ENCODE results near the gene RASA3. TPM values are rescaled to one million over a fixed set of nuclear protein-coding genes. Genes with fewer than 3 reads are reported as not detected.

Gene RASA3
- total RNA-seq, 1 experiment from 2014 or later, result 0.95 TPM

- Mint-ChIP-seq H3K4me1 (ENCODE audit: low read depth, unreplicated experiment) (no peaks in the 10 kb centered on the region), H3K4me3 (ENCODE audit: unreplicated experiment) (no peak overlapping the region), H3K9me3 (ENCODE audit: unreplicated experiment) (no peaks in the 10 kb centered on the region), H3K36me3 (ENCODE audit: insufficient read depth, unreplicated experiment) (no peaks in the 10 kb centered on the region), H3K27ac (ENCODE audit: unreplicated experiment) (no peak overlapping the region), H3K27me3 (ENCODE audit: insufficient read depth, unreplicated experiment) (no peaks in the 10 kb centered on the region)
- no peaks in the 10 kb centered on the region for H3K27me3 ChIP-seq (replicated peaks; ENCODE audit: control insufficient read depth, insufficient read depth, low read length)
- DNase-seq, result no peak
- ChIA-PET CTCF (no interaction called here), POLR2A (no interaction called here)
- TF ChIP-seq, protein P1, sequence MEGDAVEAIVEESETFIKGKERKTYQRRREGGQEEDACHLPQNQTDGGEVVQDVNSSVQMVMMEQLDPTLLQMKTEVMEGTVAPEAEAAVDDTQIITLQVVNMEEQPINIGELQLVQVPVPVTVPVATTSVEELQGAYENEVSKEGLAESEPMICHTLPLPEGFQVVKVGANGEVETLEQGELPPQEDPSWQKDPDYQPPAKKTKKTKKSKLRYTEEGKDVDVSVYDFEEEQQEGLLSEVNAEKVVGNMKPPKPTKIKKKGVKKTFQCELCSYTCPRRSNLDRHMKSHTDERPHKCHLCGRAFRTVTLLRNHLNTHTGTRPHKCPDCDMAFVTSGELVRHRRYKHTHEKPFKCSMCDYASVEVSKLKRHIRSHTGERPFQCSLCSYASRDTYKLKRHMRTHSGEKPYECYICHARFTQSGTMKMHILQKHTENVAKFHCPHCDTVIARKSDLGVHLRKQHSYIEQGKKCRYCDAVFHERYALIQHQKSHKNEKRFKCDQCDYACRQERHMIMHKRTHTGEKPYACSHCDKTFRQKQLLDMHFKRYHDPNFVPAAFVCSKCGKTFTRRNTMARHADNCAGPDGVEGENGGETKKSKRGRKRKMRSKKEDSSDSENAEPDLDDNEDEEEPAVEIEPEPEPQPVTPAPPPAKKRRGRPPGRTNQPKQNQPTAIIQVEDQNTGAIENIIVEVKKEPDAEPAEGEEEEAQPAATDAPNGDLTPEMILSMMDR (IDR thresholded peaks at IDR 0.05; ENCODE audit: insufficient read depth in 1 of 2, low read depth in 1 of 2, low read length in 1 of 2, severe bottlenecking in 1 of 2, unreplicated experiment in 1 of 2), result no peak
- H3K36me3 ChIP-seq (ENCODE audit: control insufficient read depth, insufficient read depth, low read length), result no peaks in the 10 kb centered on the region
- H3K4me1 ChIP-seq, result peaks cover 10% of the 10 kb centered on the region
- H3K4me3 ChIP-seq (ENCODE audit: low read depth, low read length), result no peak overlapping the region
- peaks cover 4% of the 10 kb centered on the region; the same call in 1 of the 2 replicates for H3K9me3 ChIP-seq
- BruUV-seq (replicated peaks), result no TSS peak
- intact Hi-C loops (cut with micrococcal nuclease; ENCODE audit: unreplicated experiment), result no loop called here
These were observed 159.8 kb downstream of the RASA3 start for GRCh38 chr13:113972451-113973217.

DNA sequence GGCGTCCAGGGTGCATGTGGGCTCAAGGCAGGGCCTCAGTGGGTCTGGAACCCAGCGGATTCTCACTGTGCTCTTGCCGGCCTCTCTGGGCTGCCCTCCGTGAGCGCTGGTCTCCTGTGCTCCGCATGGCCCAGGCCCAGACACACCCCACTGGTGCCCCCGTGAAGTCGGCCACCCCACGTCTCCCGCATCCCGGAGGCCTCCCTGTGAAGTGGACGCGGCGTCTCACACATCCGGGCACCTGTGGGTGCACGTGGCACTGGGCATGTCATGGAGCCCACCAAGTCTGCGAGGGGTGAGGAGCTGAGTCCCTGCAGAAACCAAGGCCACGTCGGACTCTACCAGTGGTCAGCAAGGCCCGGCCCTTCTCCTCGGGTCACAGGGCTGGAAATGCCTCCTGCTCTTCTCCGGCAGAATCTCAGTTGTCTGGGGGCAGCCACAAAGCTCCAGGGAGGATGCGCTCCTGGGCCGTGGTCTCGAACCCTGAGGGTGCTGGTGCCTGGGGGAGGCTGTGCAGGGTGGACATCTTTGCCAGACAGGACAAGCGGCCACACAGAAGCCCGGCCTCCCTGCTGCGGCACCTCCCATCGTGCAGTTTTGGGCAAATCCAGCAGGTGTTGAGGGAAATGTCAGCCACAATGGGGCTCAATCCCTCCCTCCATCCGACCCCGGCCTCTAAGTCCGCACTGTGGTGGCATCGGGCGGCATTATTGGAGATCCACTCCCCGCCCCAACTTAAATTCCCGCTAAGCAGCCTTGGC, 160.8 kb downstream of the RASA3 start:
- Histone ChIP-seq H3K9me3 (peaks cover 5% of the 10 kb centered on the region; the same call in 1 of the 2 replicates), H3K27me3 (replicated peaks; ENCODE audit: control insufficient read depth, insufficient read depth, low read length) (no peaks in the 10 kb centered on the region), H3K4me3 (ENCODE audit: low read depth, low read length) (no peak overlapping the region), H3K36me3 (ENCODE audit: control insufficient read depth, insufficient read depth, low read length) (no peaks in the 10 kb centered on the region), H3K4me1 (peaks cover 2% of the 10 kb centered on the region)
- intact Hi-C loops (cut with micrococcal nuclease; ENCODE audit: unreplicated experiment), result no loop called here
- no peak for DNase-seq
- Mint-ChIP-seq H3K4me3 (ENCODE audit: unreplicated experiment) (no peak overlapping the region), H3K36me3 (ENCODE audit: insufficient read depth, unreplicated experiment) (no peaks in the 10 kb centered on the region), H3K4me1 (ENCODE audit: low read depth, unreplicated experiment) (no peaks in the 10 kb centered on the region), H3K27me3 (ENCODE audit: insufficient read depth, unreplicated experiment) (no peaks in the 10 kb centered on the region), H3K27ac (ENCODE audit: unreplicated experiment) (no peak overlapping the region), H3K9me3 (ENCODE audit: unreplicated experiment) (no peaks in the 10 kb centered on the region)
- BruUV-seq (replicated peaks), result no TSS peak
- POLR2A ChIA-PET, result no interaction called here
- CTCF ChIA-PET, result no interaction called here
- TF ChIP-seq, protein P1 (IDR thresholded peaks at IDR 0.05; ENCODE audit: insufficient read depth in 1 of 2, low read depth in 1 of 2, low read length in 1 of 2, severe bottlenecking in 1 of 2, unreplicated experiment in 1 of 2), result no peak

DNA sequence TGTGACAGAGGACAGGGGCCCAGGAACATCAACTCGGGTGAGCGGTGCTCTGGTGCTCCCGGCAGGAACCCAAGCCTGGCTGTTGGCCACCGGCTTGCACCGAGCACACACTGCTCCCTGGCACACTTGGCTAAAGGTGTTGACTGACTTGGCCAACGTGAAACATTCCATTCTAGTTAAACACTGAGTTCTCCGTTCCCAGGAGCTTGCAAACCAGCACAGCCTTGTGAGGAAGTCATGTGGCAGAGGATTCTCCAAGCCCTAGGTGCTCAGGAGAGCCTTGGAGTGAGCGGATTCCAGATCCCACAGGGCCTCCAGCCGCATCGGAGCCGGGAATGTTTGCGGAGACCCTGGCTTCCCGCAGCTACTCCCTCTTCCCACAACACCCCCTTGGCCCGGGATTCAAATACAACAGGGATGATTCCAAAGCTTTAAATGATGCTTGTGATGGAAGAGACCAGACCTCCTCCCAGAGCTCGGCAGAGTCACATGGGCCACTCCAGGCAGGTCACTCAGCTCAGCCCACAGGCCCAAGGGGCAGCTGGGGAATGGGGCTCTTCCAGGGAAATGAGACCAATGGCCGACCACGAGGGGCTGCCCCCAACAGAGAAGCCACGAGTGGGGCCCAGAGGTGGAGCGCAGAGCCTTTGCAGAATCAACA, 161.5 kb downstream of the RASA3 start:
- TF ChIP-seq, protein P1 (IDR thresholded peaks at IDR 0.05; ENCODE audit: insufficient read depth in 1 of 2, low read depth in 1 of 2, low read length in 1 of 2, severe bottlenecking in 1 of 2, unreplicated experiment in 1 of 2), result no peak
- H3K4me3 ChIP-seq (ENCODE audit: low read depth, low read length), result no peak overlapping the region
- ChIA-PET POLR2A (no interaction called here), CTCF (interaction anchor here (0.6 kb wide), 1 partner anchor 34 kb away, joined by 4 read pairs; no protein-coding TSS in a partner anchor)
- Mint-ChIP-seq H3K27ac (ENCODE audit: unreplicated experiment) (no peak overlapping the region), H3K27me3 (ENCODE audit: insufficient read depth, unreplicated experiment) (no peaks in the 10 kb centered on the region), H3K9me3 (ENCODE audit: unreplicated experiment) (no peaks in the 10 kb centered on the region), H3K36me3 (ENCODE audit: insufficient read depth, unreplicated experiment) (no peaks in the 10 kb centered on the region), H3K4me3 (ENCODE audit: unreplicated experiment) (no peak overlapping the region), H3K4me1 (ENCODE audit: low read depth, unreplicated experiment) (no peaks in the 10 kb centered on the region)
- intact Hi-C loops (cut with micrococcal nuclease; ENCODE audit: unreplicated experiment), result no loop called here
- no TSS peak for BruUV-seq (replicated peaks)
- no peaks in the 10 kb centered on the region for H3K27me3 ChIP-seq (replicated peaks; ENCODE audit: control insufficient read depth, insufficient read depth, low read length)
- no peaks in the 10 kb centered on the region for H3K36me3 ChIP-seq (ENCODE audit: control insufficient read depth, insufficient read depth, low read length)
- H3K4me1 ChIP-seq, result no peaks in the 10 kb centered on the region
- DNase-seq, result no peak
- H3K9me3 ChIP-seq, result peaks cover 5% of the 10 kb centered on the region; the same call in 1 of the 2 replicates
